Fibroblast of the conjunctiva (primary cell): ENCODE data around the gene SLC23A2.
A peak's percentile ranks its signal among the peaks of the same experiment; 100 is the strongest.

Experiments used
- DNase-seq: peaks from one replicate; pipeline ENCODE4 v3.0.0-alpha.2; 2010; ENCODE audit warnings: low read depth

The SLC23A2 gene

DNA sequence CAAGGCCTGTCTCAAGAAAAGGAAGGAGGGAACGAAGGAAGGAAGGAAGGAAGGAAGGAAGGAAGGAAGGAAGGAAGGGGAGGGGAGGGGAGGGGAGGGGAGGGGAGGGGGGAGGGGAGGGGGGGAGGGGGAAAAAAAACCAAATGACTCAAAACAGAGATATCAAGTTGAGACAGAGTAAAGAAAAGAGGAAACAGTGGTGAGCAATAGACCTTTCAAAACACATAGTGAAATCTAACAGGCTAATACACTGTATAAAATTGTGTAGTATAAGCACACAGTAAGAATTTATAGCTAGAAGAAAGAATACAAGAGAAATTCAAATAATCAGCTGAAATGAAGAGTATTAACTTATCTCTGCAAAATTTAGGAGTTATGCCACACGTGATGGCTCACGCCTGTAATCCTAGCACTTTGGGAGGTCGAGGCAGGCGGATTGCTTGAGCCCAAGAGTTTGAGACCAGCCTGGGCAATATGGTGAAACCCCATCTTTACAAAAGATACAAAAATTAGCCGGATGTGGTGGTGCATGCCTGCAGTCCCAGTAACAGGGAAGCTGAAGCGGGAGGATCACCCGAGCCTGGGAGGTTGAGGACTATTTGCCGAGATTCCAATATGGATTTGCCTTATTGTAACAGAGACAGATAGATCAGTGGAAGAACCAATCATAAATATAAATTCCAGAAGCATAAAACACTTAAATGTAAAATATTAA lies 156.4 kb downstream of the SLC23A2 start:
- no peak for DNase-seq

DNA sequence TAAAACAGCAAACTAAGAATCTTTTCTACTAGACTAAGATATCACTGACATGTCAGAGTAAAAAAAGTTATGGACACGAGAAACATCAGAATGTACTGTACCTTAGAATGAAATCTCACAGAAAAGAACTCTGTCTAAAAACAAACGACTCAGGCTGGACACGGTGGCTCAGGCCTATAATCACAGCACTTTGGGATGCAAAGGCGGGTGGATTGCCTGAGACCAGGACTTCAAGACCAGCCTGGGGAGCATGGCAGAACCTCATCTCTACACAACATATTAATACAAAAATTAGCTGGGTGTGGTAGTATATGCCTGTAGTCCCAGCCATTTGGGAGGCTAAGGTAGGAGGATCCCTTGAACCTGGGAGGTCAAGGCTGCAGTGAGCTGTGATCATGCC lies 157.0 kb downstream of the SLC23A2 start:
- DNase-seq: no peak

DNA sequence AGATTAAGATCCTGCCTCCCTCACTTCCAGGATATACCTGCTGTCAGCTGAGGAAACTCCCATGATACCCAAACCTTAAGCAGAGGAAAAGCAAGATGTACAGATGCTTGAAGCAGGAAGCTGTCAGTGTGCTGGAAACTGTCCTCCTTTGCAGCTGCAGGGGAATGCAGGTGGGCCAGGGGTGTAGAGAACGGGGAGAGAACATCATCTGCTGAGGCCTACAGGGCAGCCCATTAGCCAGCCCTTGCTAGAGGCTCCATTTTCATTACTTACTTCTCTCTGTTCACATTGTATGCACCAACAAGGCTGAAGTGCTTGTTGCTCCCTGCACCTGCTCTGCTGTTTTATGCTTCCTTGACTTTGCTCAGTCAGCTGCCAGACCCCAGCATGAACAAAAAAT lies 160.5 kb downstream of the SLC23A2 start:
- no peak for DNase-seq

DNA sequence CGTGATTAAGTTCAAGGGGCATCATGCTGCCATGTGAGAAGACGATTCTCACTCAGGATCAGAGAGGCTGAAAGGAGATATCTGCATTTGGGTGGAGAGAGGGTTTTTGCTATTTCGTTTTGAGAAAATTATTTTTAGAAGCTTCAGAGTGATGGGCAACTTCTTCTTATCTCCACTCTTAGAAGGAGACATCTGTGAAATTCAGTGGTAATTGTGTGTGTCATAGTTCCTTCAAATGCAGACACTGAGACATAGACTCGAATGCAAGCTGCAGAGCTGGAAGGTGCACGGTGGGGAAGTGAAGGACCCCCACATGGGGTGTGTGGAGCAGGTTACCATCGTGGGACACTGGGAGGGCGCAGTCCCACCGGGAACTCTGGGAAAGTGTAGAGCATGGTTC lies 162.8 kb downstream of the SLC23A2 start:
- no peak for DNase-seq

DNA sequence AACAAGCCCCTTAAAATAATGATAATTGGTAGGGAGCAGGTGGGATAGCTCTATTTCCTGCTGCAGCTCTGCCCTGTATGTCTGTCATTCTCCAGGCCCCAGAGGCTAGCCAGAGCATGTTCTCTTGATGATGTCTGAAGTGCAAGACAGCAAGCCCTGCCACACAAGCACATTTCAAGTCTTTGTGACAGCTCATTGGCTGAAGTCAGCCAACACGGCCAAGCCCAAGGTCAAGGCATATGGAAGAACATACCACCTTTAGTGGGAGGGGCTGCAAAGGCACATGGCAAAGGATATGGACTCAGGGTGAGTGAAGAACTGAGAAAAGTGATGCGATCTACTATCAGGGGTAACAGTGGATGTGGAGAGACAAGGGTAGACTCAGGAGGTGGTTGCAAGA lies 163.6 kb downstream of the SLC23A2 start:
- DNase-seq: no peak

DNA sequence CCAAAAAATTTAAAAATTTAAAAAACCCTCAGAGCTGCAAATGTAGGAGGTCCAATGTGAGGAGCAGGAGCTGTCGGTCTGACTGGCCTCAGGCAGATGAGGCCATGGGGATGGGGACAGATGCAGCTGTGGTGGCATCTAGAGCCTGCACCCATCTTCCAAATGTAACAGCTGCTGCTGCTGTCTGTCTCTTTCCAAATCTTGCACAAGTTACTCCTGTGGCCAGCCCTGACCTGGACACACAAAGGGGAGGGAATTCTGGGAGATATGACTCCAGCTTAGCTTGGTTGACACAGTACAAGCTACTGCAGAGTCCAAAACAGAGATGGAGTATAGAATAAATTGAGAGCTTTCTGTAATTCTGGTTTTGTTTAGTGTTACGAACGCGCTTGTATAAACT lies 164.4 kb downstream of the SLC23A2 start:
- no peak for DNase-seq

DNA sequence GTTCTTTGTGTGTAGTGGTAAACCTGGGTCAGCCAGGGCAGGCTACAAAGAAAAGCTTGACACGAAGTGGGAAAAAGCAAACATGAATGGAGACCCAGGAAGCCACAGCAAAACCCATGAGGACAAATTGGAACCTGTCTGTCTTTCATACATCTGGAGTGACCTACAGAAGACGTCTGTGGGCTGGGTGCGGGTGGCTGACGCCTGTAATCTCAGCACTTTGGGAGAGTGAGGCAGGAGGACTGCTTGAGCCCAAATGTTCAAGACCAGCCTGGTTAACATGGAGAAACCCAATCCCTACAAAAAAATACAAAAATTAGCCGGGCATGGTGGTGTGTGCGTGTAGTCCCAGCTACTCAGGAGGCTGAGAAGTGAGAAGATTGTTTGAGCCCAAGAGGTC lies 164.8 kb downstream of the SLC23A2 start:
- DNase-seq: no peak

DNA sequence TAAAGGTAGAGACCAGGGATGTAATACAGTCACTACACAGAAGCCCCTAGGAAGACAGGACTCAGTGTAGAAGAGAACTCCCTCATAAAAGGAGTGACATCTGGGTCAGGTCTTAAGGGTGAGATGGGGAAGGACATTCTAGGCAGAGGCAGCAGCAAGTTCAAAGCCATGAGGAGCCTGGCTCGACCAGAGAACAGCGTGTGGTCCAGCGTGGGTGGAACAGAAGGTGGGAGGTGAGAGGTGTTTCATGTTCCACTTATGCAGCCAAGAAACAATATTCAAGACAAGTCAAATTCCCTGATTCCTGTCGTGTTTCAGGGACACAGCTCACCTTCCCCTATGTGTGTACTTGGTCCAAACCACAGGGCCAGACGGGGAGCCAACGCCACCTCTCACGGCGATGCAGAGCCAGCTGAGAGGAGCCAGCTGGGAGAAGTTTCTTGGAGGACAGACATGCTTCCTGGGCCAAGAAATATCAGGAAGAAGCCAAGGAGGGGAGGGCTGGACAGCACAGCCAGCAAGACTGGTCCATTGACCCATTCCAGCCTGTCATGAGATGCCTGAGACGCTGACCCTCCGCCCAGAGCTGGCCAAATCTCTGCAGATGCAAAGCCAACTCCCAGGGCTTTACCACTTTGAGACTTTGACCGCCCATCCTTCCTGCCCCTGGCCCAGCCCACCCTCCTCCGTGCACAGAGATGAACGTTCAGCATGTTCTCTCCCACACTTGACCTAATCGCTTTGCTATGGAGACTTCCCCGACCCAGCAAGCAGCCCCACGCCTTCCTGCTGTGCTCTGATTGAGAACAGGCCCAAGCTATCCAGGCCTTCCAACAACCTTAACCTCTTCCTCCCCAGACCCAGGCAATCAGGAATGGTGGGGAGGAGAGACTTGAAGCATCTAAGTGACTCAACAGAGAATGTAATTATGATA lies 165.8 kb downstream of the SLC23A2 start:
- peak; percentile 67 for DNase-seq

DNA sequence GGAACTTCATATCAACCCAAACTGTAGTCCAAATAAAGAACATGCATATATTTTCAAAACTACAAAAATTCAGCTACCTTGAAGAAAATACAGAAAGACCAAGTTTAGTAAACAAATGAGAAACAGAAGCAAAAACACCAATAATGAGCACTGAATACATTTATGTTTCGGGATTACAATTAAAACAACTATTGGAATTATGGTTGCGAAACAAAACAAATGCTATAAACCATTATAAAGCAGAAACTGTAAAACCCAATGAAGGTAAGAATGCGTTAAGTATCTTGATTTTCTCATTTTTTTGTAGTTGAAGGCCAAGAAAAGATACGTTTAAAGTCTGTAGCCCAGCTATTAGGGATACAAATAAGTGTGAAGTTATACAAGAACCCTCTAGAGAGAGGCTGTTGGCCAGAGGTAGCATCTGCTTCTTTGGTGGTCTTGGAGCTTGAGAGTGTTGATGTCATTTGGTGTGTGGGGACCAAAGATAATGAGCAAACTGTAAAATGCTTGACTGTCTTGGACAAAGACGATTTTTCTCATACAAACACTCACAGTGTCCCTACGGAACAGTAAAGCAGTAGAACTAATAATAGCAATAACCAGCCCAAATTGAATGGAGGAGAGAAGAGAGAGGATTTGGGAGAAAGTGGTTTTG lies 168.1 kb downstream of the SLC23A2 start:
- no peak for DNase-seq

DNA sequence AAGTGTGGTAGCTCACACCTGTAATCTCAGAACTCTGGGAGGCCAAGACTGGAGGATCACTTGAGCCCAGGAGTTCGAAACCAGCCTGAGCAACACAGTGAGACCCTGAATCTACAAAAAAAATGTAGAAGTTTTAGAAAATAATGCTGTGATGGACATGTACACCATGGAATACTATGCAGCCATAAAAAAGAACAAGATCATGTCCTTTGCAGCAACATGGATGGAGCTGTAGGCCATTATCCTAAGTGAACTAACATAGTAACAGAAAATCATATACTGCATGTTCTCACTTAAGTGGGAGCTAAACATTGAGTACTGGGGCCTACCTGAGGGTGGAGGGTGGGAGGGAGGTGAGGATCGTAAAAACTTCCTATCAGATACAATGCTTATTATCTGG lies 168.8 kb downstream of the SLC23A2 start:
- DNase-seq: no peak

DNA sequence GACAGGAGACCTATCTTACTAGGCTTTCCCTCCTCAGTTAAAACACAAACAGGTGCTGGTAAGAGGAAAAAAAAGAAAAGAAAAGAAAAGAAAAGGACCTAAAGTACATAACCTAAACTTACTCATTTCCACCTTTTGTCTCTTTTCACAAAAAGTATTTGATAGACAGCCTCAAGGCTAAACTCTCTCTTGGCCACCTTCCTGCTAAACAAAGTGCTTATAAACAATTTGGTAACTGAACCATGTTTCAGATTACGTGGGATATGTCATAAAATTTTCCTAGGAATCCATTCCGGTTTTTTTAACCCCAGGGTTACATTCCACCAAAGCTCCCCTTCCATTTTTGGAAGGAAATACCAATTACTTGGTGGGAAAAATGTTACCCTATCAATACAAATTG lies 170.6 kb downstream of the SLC23A2 start:
- no peak for DNase-seq

DNA sequence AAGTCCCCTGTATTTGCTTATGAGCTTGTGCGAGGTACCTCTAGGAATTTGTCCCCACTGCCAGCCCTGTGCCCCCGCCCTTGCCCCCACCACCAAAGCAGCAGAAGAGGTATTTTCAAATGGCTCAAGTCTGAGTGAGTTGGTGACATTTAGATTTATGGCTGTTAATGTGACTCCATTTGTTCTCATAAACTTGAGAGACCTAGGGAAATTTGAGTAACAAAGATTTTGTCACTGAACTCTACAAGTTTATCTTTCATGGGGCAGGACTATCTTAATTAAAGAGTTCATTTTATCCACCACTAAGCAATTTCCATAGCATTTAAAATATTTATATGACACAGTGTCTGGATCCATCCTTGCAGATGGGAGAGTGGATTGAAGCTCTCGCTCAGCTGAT lies 171.1 kb downstream of the SLC23A2 start:
- no peak for DNase-seq

DNA sequence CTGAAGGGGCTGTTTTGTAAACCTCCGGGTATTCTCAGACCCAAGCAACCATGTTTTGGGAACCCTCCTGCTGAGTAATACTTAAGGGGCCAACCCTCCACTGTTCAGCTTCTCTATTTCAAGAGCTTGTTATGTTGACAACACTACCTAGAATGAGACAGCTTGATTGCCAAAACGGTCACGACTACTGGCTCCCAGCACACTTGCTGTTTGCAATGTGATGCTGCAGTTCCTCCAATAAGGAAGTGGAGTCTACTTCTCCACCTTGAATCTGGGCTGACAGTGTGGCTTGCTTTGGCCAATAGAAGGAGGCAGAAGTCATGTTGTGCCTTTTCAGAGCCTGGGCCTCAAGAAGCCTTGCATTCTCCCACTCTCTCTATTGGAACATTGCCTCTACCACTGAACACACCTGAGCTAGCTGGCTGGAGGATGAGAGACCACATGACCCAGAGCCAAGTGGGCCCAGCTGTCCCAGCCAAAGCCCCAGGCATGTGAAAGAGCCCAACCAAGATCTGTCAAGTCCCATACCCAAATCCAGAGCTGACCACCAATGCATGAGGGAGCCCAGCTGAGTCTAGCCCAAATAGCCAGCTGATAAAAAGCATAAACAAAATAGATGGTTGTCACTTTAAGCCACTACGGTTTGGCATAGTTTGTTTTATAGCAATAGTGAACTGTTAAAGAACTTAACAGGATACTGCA lies 171.6 kb downstream of the SLC23A2 start:
- DNase-seq: no peak

DNA sequence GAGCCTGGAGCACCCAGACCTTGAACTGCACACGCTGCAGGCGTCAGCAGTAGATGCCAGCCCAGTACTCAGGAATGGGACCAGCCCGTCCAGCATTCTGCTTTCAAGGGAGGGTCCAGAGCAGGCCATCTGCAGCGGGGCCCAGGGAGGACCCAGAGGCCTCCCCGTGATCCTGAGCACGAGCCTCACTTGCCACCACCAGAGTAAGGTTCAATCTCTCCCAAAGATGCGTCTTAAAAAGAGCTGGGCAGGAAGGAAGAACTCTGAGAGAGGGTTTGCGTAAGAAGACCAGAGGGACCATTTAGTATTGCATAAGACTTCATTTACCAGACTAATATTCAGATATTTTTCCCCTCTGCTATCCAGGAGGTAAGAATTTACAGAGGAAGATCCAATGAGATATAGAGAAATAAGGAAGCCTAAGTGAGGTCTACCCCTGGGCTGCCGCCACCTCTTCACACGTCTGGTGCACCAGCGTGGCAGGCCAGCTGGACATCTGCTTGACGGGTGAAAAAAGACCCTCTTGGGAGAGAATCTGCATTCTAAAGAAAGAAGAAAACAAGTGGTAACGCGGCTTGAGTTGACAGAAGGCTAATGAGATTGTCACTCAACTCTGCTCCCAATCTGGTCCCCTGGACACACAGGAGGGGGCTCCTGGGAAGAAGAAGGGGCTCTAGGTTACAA lies 172.3 kb downstream of the SLC23A2 start:
- DNase-seq: no peak

DNA sequence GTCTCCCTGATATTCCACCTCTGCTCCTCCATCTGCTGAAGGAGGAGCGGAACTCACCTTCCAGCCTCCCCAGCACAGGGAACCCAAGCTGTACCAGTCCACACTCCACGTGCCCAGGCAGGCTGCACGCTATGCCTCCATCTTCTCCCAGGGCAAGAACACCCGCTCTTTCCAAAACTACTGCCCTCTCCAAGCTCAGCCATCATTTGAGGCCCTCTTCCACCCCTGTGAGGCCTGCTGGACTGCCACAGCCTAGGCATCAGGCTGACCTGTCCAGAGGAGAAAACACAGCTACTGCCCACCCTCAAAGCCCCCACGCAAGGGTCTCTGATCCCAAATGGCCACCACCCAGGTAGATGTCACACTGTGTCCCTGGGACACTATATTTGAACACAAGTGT lies 179.7 kb downstream of the SLC23A2 start:
- no peak for DNase-seq

DNA sequence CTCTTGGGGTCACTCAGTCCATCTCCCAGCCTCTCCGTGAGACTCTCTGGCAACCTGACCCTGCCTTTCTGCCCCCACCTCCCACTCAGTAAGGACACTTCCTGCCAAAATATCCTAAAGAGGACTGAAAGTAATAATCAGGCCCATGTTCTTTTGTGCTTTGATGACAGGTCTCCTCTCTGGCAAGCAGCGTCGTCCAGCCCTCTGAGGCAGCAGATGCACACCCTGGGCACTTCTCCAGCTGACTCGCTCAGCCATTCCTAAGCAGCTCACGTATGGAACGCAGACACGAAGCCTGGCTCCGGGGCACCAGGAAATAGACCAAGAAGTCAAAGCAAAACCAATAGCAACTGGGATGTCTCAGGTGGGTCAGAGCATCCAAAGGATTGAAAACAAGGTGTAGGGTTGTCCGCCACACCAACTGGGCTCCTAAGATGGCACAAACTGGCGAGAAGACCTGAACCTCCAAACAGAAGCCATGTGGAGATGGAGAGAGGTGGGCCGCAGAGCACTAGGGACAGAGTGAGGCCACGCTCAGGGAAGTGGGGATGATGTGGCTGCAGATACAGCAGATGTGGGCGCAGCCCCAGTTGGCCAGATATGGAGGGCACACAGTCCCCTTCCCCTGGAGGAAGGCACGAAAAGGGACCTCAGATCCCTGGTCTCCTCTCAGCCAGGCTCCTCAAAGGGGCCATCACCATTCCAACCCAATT lies 180.3 kb downstream of the SLC23A2 start:
- peak; percentile 51 for DNase-seq

DNA sequence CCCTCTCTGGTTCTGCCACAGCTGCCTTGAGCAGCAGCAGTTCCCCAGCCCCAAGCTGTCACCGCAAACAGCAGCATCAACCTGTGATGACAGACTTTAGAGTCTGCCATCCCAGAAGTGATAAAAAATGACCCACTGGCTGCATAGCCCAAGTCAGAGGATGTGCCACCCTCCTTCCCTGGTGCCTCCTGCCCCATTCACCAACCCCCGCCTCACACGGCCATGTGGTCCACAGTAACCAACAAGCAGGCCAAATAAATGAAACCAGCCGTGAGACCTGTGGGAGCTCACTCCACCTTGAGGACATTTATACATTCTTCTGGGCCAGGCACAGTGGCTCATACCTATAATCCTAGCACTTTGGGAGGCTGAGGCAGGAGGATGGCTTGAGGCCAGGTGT lies 181.4 kb downstream of the SLC23A2 start:
- DNase-seq: no peak

DNA sequence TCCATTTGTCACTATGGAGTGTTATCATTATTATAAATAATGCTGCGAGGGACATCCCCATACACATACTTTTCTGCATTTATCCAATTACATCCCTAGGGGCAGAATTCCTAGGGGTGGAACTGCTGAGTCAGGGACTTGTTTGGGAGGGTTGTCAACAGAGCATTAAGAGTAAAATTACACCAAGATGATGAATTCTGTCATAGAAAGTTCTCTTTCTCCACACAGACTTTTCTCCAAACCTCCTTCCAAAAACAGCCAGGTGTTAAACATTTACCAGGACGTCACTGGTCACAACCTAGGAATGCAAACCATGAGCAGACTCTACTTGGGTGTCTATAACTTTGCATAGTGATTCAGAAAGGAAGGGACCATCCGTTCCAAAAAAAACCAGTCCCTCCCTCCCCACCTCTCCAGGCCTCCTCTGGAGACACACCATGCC lies 184.1 kb downstream of the SLC23A2 start:
- DNase-seq: no peak

DNA sequence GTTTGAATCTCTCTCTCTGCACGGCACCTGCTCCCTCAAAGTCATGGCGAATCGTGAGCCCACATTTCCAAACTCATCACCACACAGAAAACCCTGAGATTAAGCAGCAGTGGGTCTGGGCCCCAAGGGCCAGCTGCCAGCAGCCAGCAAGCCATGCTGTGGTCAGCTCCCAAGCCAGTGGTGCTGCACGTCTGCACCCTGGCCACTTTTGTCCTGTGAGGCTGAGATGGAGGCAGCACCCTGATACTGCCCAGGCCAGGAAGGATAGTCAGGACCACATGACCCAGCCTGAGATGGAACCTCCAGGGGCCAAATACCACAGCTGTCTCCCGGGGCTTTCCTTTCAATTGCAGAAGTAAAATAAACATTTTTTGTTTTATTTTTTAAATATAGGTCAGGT lies 185.7 kb downstream of the SLC23A2 start:
- no peak for DNase-seq

DNA sequence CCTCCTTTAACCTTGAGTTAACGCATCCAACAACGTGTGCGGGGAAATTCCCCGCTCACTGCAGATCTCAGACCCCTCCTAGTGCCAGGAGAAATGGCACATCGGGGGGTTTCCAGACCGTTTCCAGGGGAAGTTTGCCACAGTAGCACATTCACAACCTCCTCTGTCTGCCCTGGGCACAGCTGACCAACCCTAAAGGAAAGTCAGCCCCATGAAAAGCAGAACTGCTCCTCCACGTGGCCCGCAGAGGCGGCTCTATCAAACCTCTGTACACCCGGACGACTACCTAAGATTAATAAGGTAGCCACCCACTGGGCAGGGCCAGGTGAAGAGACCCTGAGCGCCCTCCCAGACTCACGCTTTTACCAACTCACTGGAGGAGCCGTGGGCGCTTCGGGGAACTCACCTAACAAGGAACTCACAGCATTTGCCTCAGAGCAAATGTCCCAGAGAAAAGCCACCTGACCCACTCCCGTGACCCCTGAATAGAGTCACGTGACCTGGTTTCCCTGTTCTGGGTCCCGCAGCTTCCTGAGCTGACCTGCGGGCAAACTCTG lies 186.5 kb downstream of the SLC23A2 start:
- DNase-seq: no peak
